Suprapubic skin (tissue), 4 donors: ENCODE measurements around the gene SAT2.
A peak's percentile ranks its signal among the peaks of the same experiment; 100 is the strongest.

Experiments
- POLR2A ChIP-seq, 2 donors: fragments of 450-650 bp; IDR thresholded peaks; one replicate each; pipeline ENCODE4 v1.6.1; 2017; ENCODE audit warnings: antibody characterized with exemption in 2 of 2, mild to moderate bottlenecking in 2 of 2, moderate library complexity in 2 of 2
- POLR2AphosphoS5 ChIP-seq, 3 donors: sonication (generic); formaldehyde crosslinking; IDR thresholded peaks; one replicate each; pipeline ENCODE4 v1.6.1; 2017; ENCODE audit warnings: antibody characterized with exemption in 3 of 3
- TF ChIP-seq, protein P1 (sequence below), 2 donors: fragments of 200-600 bp in 1 of 2; fragments of 450-650 bp in 1 of 2; sonication (generic) in 1 of 2; IDR thresholded peaks; one replicate each; pipeline ENCODE4 v1.5.1; 2016 to 2019; ENCODE audit warnings: antibody characterized with exemption in 2 of 2, mild to moderate bottlenecking in 1 of 2, moderate library complexity in 1 of 2

- TF ChIP-seq, protein P1, sequence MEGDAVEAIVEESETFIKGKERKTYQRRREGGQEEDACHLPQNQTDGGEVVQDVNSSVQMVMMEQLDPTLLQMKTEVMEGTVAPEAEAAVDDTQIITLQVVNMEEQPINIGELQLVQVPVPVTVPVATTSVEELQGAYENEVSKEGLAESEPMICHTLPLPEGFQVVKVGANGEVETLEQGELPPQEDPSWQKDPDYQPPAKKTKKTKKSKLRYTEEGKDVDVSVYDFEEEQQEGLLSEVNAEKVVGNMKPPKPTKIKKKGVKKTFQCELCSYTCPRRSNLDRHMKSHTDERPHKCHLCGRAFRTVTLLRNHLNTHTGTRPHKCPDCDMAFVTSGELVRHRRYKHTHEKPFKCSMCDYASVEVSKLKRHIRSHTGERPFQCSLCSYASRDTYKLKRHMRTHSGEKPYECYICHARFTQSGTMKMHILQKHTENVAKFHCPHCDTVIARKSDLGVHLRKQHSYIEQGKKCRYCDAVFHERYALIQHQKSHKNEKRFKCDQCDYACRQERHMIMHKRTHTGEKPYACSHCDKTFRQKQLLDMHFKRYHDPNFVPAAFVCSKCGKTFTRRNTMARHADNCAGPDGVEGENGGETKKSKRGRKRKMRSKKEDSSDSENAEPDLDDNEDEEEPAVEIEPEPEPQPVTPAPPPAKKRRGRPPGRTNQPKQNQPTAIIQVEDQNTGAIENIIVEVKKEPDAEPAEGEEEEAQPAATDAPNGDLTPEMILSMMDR (IDR thresholded peaks at IDR 0.05), result no peak
- TF ChIP-seq POLR2A (IDR thresholded peaks at IDR 0.05), result peak in 1 of 2 donors; percentile 68
- peak; percentile 43 to 98 (median 54) for TF ChIP-seq POLR2AphosphoS5 (IDR thresholded peaks at IDR 0.05)
Measured at GRCh38 chr17:7583253-7584109, 44.1 kb downstream of the SAT2 start, which contains the start of gene MPDU1.
